Effector memory CD8-positive, alpha-beta T cell (primary cell): Measurements from ENCODE around the gene GRAMD4.
A peak's percentile ranks its signal among the peaks of the same experiment; 100 is the strongest.
"Not testable (repeated sequence)": the region's sequence is repeated elsewhere in the genome, so short reads cannot be mapped to it uniquely, and the experiment has no call there.

Source experiments
- ATAC-seq: fragments of 150-1000 bp; cut with Tn5 transposase; replicated peaks from 2 replicates; pipeline ENCODE4 v1.10.0; 2021; ENCODE audit warnings: mild to moderate bottlenecking, moderate library complexity
- DNase-seq, 3 experiments: peaks; one replicate each; pipeline ENCODE4 v3.0.0; 2021
- H3K27ac Mint-ChIP-seq, 2 donors: one replicate each; pipeline ENCODE4 v1.8.0; 2022; ENCODE audit warnings: mild to moderate bottlenecking in 2 of 2, mixed read lengths in 2 of 2, moderate library complexity in 2 of 2
- H3K27me3 Mint-ChIP-seq, 2 donors: one replicate each; pipeline ENCODE4 v1.8.0; 2022; ENCODE audit warnings: mixed read lengths in 2 of 2
- H3K36me3 Mint-ChIP-seq: one replicate; pipeline ENCODE4 v1.8.0; 2022; ENCODE audit warnings: mild to moderate bottlenecking, moderate library complexity, mixed read lengths; ENCODE audit not compliant: insufficient read depth
- H3K4me1 Mint-ChIP-seq, 2 donors: one replicate each; pipeline ENCODE4 v1.8.0; 2022; ENCODE audit warnings: low read depth in 2 of 2, mixed read lengths in 2 of 2
- H3K4me3 Mint-ChIP-seq, 2 donors: one replicate each; pipeline ENCODE4 v1.8.0; 2022; ENCODE audit warnings: mild to moderate bottlenecking in 2 of 2, mixed read lengths in 2 of 2, moderate library complexity in 2 of 2
- H3K9me3 Mint-ChIP-seq, 2 donors: one replicate each; pipeline ENCODE4 v1.8.0; 2022; ENCODE audit warnings: mixed read lengths in 2 of 2

GRAMD4 gene

DNA sequence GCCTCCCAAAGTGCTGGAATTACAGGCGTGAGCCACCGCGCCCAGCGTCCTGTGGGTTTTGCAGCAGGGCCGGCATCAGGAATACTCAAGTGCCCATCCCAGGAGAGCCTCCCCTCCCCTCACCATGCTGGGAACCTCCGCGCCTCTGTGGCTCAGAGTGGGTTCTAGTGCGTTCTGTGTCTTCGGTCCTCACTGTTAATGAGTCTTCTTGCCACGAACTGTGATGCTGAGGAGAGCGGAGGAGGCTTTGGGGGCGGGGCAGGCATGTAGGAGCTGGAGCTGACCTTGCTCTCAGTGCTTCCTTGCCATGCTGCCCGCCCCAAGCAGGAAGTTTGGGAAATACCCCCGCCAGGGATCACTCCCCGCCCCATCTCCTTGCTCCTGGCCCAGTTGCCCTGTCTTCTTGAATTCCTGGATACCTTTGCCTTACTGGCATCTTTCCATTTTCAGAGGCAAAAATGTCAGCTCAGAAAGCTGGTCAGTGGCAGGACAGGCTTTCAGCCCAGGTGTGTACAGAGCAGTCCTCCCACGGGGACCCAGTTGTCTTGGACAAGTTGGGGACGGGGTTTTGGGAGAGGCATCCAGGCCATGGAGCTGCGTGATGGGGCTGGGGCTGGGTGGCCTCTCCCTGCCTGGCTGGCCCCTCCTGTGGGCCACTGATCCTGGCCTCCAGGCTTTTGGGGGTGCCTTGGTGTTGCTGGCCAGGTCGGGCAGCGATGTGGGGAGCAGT is 5.1 kb downstream of the GRAMD4 start:
- H3K4me1 Mint-ChIP-seq: peaks cover 0 to 7% of the 10 kb centered on the region in 2 donors
- no peaks in the 10 kb centered on the region for H3K36me3 Mint-ChIP-seq
- H3K4me3 Mint-ChIP-seq: no peak overlapping the region
- no peak for ATAC-seq
- no peaks in the 10 kb centered on the region for H3K9me3 Mint-ChIP-seq
- H3K27ac Mint-ChIP-seq: peak overlapping the region in 1 of 2 donors; percentile 31
- H3K27me3 Mint-ChIP-seq: no peaks in the 10 kb centered on the region
- DNase-seq: no peak

DNA sequence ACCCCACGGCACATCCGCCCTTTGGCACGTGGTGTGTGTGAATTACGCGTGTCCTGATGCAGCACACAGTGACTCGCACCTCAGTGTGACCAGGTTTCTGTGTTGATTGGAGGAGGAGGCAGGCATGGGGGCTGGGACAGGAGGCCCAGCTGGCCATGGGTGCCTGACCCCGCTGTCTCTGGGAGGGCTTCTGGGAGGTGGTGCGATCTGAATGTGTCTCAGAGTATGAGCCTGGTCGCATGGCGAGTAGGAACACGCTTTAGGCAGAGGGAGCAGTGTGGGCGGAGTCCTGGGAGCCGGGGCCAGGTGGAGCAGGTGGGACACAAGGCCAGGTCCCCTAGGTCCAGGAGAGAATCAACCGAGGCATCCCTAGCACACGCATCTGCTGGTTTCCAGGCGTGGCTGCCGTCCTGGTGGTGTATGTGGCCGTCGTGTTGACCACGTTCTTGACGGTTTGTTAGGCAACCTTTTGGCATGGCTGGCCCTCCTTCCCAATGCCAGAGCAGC is 5.7 kb downstream of the GRAMD4 start:
- ATAC-seq (no peak), DNase-seq (no peak)
- Mint-ChIP-seq H3K9me3 (no peaks in the 10 kb centered on the region), H3K27me3 (no peaks in the 10 kb centered on the region), H3K36me3 (no peaks in the 10 kb centered on the region), H3K4me3 (no peak overlapping the region), H3K4me1 (peaks cover 0 to 7% of the 10 kb centered on the region in 2 donors), H3K27ac (no peak overlapping the region)

- ATAC-seq (no peak), DNase-seq (no peak)
- Mint-ChIP-seq H3K9me3 (no peaks in the 10 kb centered on the region), H3K4me3 (no peak overlapping the region), H3K27me3 (no peaks in the 10 kb centered on the region), H3K27ac (no peak overlapping the region), H3K36me3 (no peaks in the 10 kb centered on the region), H3K4me1 (peaks cover 0 to 5% of the 10 kb centered on the region in 2 donors)
These were observed 6.2 kb downstream of the GRAMD4 start for GRCh38 chr22:46626356-46626755.

DNA sequence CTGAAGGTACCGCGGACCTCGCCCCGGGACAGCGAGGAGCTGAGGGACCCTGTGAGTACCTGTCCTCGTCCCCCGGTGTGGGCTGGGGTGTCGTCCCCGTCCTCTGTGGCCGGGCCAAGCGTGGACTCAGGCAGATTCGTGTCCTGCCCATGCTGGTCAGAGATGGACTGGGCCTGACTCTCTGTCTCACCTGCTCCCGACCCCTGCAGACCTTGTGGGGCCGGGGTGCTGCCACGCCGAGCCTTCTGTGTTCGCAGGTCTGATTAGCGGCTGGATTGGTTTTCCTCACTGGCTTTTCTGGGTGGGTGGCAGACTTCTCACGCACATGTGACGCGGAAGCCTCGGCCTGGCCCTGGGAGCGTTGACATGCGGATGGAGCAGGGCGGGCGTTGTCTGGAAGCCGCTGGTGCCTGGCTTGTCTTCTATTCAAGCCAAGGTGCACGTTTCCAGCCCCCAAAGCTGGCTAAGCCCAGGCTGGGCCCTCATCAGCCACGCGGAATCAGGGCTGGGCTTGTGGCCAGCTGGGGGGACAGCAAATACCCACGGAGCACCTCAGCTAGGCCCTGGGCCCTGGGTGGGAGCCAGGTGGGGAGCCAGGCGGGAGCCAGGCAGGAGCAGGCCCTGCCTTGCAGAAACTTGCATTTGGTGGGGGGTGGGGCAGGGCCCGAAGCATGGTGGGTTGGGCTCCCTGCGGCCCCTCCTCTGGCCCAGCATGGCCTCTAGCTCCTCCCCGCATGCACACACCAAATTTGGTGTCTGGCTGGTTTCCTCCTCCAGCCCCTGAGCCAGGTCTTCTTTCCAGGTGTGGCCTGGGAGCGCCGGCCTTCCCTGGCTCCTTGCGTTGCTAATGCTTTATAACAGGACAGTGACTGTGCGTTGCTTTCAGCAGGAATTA is 7.0 kb downstream of the GRAMD4 start:
- peaks cover 0 to 3% of the 10 kb centered on the region in 2 donors for H3K4me1 Mint-ChIP-seq
- no peaks in the 10 kb centered on the region for H3K36me3 Mint-ChIP-seq
- no peak for DNase-seq

DNA sequence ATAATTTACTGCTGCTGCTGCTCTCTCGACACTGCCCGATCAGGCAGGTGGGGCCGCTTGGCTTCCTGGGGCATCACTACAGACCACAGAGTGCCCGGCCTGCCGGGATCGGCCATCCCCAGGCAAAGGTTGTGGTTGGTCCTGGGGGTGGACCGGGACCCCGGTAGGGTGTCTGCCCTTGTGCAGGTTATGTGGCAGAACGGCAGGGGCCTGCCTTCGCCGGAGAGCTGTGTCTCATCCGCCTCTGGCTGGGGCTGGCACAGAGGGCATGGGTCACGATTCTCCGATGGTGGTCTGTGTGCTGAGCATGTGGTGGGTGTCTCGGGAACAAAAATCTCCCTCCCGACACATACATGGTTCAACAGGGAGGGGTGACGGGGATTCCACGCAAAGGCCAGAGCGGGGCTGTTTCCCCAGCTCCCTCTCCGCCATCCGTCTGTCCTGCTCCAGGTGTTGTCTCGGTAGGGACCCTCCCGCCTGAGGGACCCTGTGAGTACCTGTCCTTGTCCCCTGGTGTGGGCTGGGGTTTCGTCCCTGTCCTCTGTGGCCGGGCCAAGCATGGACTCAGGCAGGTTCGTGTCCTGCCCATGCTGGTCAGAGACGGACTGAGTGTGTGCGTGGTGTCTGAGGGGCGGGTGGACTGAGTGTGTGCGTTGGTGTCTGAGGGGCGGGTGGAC is 7.8 kb downstream of the GRAMD4 start:
- H3K27me3 Mint-ChIP-seq: no peaks in the 10 kb centered on the region
- DNase-seq (no peak), ATAC-seq (no peak)
- H3K36me3 Mint-ChIP-seq: no peaks in the 10 kb centered on the region
- no peak overlapping the region for H3K27ac Mint-ChIP-seq
- peaks cover 0 to 3% of the 10 kb centered on the region in 2 donors for H3K4me1 Mint-ChIP-seq
- H3K4me3 Mint-ChIP-seq: no peak overlapping the region
- H3K9me3 Mint-ChIP-seq: no peaks in the 10 kb centered on the region

More for the DNA sequence above, 7.0 kb downstream of the GRAMD4 start:
- no peaks in the 10 kb centered on the region for H3K9me3 Mint-ChIP-seq
- no peak overlapping the region for H3K27ac Mint-ChIP-seq
- H3K4me3 Mint-ChIP-seq: no peak overlapping the region
- no peaks in the 10 kb centered on the region for H3K27me3 Mint-ChIP-seq
- no peak for ATAC-seq

- Mint-ChIP-seq H3K4me3 (no peak overlapping the region), H3K27me3 (no peaks in the 10 kb centered on the region), H3K36me3 (no peaks in the 10 kb centered on the region), H3K9me3 (no peaks in the 10 kb centered on the region), H3K27ac (peak overlapping the region in 1 of 2 donors; percentile 69), H3K4me1 (peaks cover 0 to 3% of the 10 kb centered on the region in 2 donors)
- ATAC-seq (no peak), DNase-seq (no peak)
These were observed 8.6 kb downstream of the GRAMD4 start for GRCh38 chr22:46628756-46629155.

- H3K9me3 Mint-ChIP-seq: no peaks in the 10 kb centered on the region
- peaks cover 3 to 4% of the 10 kb centered on the region in 2 donors for H3K4me1 Mint-ChIP-seq
- H3K4me3 Mint-ChIP-seq: no peak overlapping the region
- ATAC-seq: no peak
- peak overlapping the region in 1 of 2 donors; percentile 69 for H3K27ac Mint-ChIP-seq
- no peak for DNase-seq
- no peaks in the 10 kb centered on the region for H3K27me3 Mint-ChIP-seq
- H3K36me3 Mint-ChIP-seq: no peaks in the 10 kb centered on the region
These were observed 9.1 kb downstream of the GRAMD4 start for GRCh38 chr22:46629291-46629690.

DNA sequence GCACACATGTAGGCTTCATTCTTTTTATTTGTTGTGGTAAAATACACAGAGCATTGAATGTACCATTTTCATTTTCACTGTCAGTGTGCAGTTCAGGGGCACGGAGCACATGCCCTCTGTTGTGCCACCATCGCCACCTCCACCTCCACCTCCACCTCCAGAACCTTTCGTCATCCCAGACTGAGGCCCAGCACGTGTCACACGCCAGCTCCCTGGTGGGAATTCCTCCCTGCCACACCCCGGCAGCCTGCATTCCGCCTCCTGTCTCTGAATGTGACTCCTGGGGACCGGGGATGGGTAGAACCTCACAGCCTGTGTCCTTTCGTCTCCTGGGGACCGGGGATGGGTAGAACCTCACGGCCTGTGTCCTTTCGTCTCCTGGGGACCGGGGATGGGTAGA is 10.9 kb downstream of the GRAMD4 start:
- ATAC-seq (no peak), DNase-seq (no peak)
- Mint-ChIP-seq H3K4me1 (peaks cover 0 to 4% of the 10 kb centered on the region in 2 donors), H3K27ac (no peak overlapping the region), H3K4me3 (no peak overlapping the region), H3K36me3 (no peaks in the 10 kb centered on the region), H3K9me3 (no peaks in the 10 kb centered on the region), H3K27me3 (no peaks in the 10 kb centered on the region)

- Mint-ChIP-seq H3K4me3 (no peak overlapping the region), H3K27me3 (no peaks in the 10 kb centered on the region), H3K9me3 (no peaks in the 10 kb centered on the region), H3K36me3 (no peaks in the 10 kb centered on the region), H3K4me1 (peaks cover 0 to 4% of the 10 kb centered on the region in 2 donors), H3K27ac (no peak overlapping the region)
- DNase-seq: no peak
- ATAC-seq: no peak
These were observed 12.6 kb downstream of the GRAMD4 start for GRCh38 chr22:46632646-46633249.

- no peaks in the 10 kb centered on the region for H3K9me3 Mint-ChIP-seq
- H3K27me3 Mint-ChIP-seq: no peaks in the 10 kb centered on the region
- no peak overlapping the region for H3K4me3 Mint-ChIP-seq
- H3K36me3 Mint-ChIP-seq: no peaks in the 10 kb centered on the region
- no peak for DNase-seq
- ATAC-seq: no peak
- H3K27ac Mint-ChIP-seq: no peak overlapping the region
- H3K4me1 Mint-ChIP-seq: peaks cover 0 to 4% of the 10 kb centered on the region in 2 donors
These were observed 13.2 kb downstream of the GRAMD4 start for GRCh38 chr22:46633334-46633890.

GRCh38 chr22:46634011-46634699 is 14.0 kb downstream of the GRAMD4 start:
- no peaks in the 10 kb centered on the region for H3K27me3 Mint-ChIP-seq
- H3K4me1 Mint-ChIP-seq: peaks cover 3 to 8% of the 10 kb centered on the region in 2 donors
- H3K4me3 Mint-ChIP-seq: no peak overlapping the region
- no peaks in the 10 kb centered on the region for H3K36me3 Mint-ChIP-seq
- no peaks in the 10 kb centered on the region for H3K9me3 Mint-ChIP-seq
- ATAC-seq: no peak
- H3K27ac Mint-ChIP-seq: peak overlapping the region in 1 of 2 donors; percentile 2
- DNase-seq: no peak

- not testable (repeated sequence) for DNase-seq, ATAC-seq, H3K4me1 Mint-ChIP-seq, H3K4me3 Mint-ChIP-seq, H3K27ac Mint-ChIP-seq, H3K27me3 Mint-ChIP-seq, H3K36me3 Mint-ChIP-seq, H3K9me3 Mint-ChIP-seq
These were observed 14.9 kb downstream of the GRAMD4 start for GRCh38 chr22:46634973-46635685.
